Measurements from ENCODE around the gene LENEP. TPM values are rescaled to one million over a fixed set of nuclear protein-coding genes. Genes with fewer than 3 reads are reported as not detected.

The LENEP gene
- total RNA-seq, 1 experiment from 2014 or later, result 0.50 TPM

DNA sequence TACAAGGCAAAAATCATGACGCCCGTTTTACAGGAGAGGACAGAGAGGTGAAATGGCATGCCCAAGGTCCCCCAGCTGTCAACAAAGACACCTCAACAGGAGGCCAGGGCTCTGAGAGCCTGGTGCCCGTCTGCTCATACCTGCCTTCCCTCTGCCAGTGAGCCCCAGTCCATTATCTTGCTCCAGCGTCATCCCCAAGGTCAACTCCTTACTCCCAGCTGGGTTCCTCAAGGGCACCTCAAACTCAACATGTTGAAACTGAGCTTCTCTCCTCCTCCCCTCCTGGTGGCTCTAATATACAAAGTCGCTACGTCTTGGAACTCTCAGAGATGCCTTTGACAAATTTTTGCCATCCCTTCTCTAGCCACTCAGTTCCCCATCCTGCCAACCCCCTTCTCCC is 40.7 kb upstream of the LENEP start:
- no peak for DNase-seq
- ChIA-PET CTCF (interaction anchor here (0.9 to 1.0 kb wide), 2 partner anchors 8 to 9 kb away, joined by 3 read pairs; partner anchors contain the start of gene PYGO2), POLR2A (no interaction called here)
- peaks cover 16% of the 10 kb centered on the region for H3K4me1 Mint-ChIP-seq (ENCODE audit: low read depth, unreplicated experiment)
- no peaks in the 10 kb centered on the region for H3K36me3 ChIP-seq (ENCODE audit: control insufficient read depth, insufficient read depth, low read length)
- no peaks in the 10 kb centered on the region for H3K27me3 Mint-ChIP-seq (ENCODE audit: insufficient read depth, unreplicated experiment)
- H3K36me3 Mint-ChIP-seq (ENCODE audit: insufficient read depth, unreplicated experiment), result peaks cover 18% of the 10 kb centered on the region
- no TSS peak for BruUV-seq (replicated peaks)
- no peak for TF ChIP-seq CTCF (IDR thresholded peaks at IDR 0.05; ENCODE audit: insufficient read depth in 1 of 2, low read depth in 1 of 2, low read length in 1 of 2, severe bottlenecking in 1 of 2, unreplicated experiment in 1 of 2)
- H3K4me3 Mint-ChIP-seq (ENCODE audit: unreplicated experiment), result no peak overlapping the region
- peaks cover 10% of the 10 kb centered on the region for H3K4me1 ChIP-seq
- no peaks in the 10 kb centered on the region for H3K9me3 ChIP-seq
- H3K4me3 ChIP-seq (ENCODE audit: low read depth, low read length), result no peak overlapping the region
- H3K9me3 Mint-ChIP-seq (ENCODE audit: unreplicated experiment), result no peaks in the 10 kb centered on the region
- intact Hi-C loops (cut with micrococcal nuclease; ENCODE audit: unreplicated experiment), result no loop called here
- no peaks in the 10 kb centered on the region for H3K27me3 ChIP-seq (replicated peaks; ENCODE audit: control insufficient read depth, insufficient read depth, low read length)
- H3K27ac Mint-ChIP-seq (ENCODE audit: unreplicated experiment), result no peak overlapping the region

DNA sequence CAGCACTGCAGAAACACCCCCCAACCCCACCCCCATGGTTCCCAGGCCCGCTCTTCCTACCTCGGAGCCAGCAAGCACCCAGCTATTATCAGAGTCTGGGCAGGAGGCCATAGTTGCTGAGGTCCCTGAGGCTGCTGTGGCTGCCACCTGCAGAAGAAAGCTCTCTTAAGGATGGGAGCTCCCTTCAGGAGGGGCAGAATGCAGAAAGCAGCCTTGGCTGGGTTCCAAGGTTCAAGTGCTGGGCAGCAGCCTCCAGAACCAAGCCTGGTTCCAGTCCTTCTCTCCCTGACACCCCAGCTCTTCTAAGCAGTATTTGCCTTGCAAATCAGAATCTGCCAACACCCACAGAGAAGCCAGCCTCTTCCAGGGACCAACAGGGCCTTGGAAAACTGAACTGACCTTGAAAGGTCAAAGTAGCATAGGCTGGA is 39.8 kb upstream of the LENEP start:
- peaks cover 19% of the 10 kb centered on the region for H3K36me3 Mint-ChIP-seq (ENCODE audit: insufficient read depth, unreplicated experiment)
- no peaks in the 10 kb centered on the region for H3K27me3 Mint-ChIP-seq (ENCODE audit: insufficient read depth, unreplicated experiment)
- H3K27me3 ChIP-seq (replicated peaks; ENCODE audit: control insufficient read depth, insufficient read depth, low read length), result no peaks in the 10 kb centered on the region
- no peak overlapping the region for H3K4me3 Mint-ChIP-seq (ENCODE audit: unreplicated experiment)
- H3K4me1 Mint-ChIP-seq (ENCODE audit: low read depth, unreplicated experiment), result peaks cover 16% of the 10 kb centered on the region
- H3K4me1 ChIP-seq, result peaks cover 10% of the 10 kb centered on the region
- ChIA-PET POLR2A (no interaction called here), CTCF (interaction anchor here (0.8 kb wide), 1 partner anchor 30 kb away, joined by 3 read pairs; the partner anchor contains the start of gene FLAD1)
- H3K36me3 ChIP-seq (ENCODE audit: control insufficient read depth, insufficient read depth, low read length), result no peaks in the 10 kb centered on the region
- TF ChIP-seq CTCF (IDR thresholded peaks at IDR 0.05; ENCODE audit: insufficient read depth in 1 of 2, low read depth in 1 of 2, low read length in 1 of 2, severe bottlenecking in 1 of 2, unreplicated experiment in 1 of 2), result no peak
- intact Hi-C loops (cut with micrococcal nuclease; ENCODE audit: unreplicated experiment), result no loop called here
- H3K4me3 ChIP-seq (ENCODE audit: low read depth, low read length), result no peak overlapping the region
- H3K27ac Mint-ChIP-seq (ENCODE audit: unreplicated experiment), result no peak overlapping the region
- no peak for DNase-seq
- no peaks in the 10 kb centered on the region for H3K9me3 ChIP-seq
- H3K9me3 Mint-ChIP-seq (ENCODE audit: unreplicated experiment), result no peaks in the 10 kb centered on the region
- no TSS peak for BruUV-seq (replicated peaks)

DNA sequence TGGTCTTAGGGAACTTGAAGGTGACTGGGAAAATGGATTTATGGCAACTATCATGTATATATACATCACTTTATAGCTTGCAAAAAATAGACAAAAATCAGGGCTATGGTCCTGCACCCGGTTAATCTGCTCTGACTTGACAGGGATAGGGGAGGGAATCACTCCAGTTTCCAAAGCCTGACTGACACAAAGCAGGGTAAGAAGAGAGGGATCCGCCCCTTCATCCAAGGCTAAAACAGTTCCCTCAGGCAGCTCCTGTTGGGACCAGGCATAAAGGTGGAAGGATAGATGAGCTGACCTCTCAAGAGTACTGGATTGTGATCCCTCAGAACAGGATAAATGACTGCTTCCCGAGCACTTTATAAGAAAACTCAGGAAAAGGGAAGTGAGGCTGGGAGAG is 38.8 kb upstream of the LENEP start:
- ChIA-PET POLR2A (interaction anchor here (0.8 to 3.5 kb wide), 3 partner anchors 11 to 18 kb away, joined by 3 to 34 read pairs (median 19); partner anchors contain the start of gene PMVK), CTCF (no interaction called here)
- H3K9me3 Mint-ChIP-seq (ENCODE audit: unreplicated experiment), result no peaks in the 10 kb centered on the region
- peaks cover 16% of the 10 kb centered on the region for H3K4me1 Mint-ChIP-seq (ENCODE audit: low read depth, unreplicated experiment)
- no peak overlapping the region for H3K27ac Mint-ChIP-seq (ENCODE audit: unreplicated experiment)
- H3K36me3 ChIP-seq (ENCODE audit: control insufficient read depth, insufficient read depth, low read length), result peaks cover 1% of the 10 kb centered on the region
- no peaks in the 10 kb centered on the region for H3K27me3 Mint-ChIP-seq (ENCODE audit: insufficient read depth, unreplicated experiment)
- DNase-seq, result no peak
- peaks cover 22% of the 10 kb centered on the region for H3K36me3 Mint-ChIP-seq (ENCODE audit: insufficient read depth, unreplicated experiment)
- no peaks in the 10 kb centered on the region for H3K27me3 ChIP-seq (replicated peaks; ENCODE audit: control insufficient read depth, insufficient read depth, low read length)
- TF ChIP-seq CTCF (IDR thresholded peaks at IDR 0.05; ENCODE audit: insufficient read depth in 1 of 2, low read depth in 1 of 2, low read length in 1 of 2, severe bottlenecking in 1 of 2, unreplicated experiment in 1 of 2), result no peak
- H3K4me1 ChIP-seq, result peaks cover 10% of the 10 kb centered on the region
- H3K4me3 ChIP-seq (ENCODE audit: low read depth, low read length), result no peak overlapping the region
- H3K9me3 ChIP-seq, result no peaks in the 10 kb centered on the region
- H3K4me3 Mint-ChIP-seq (ENCODE audit: unreplicated experiment), result no peak overlapping the region
- intact Hi-C loops (cut with micrococcal nuclease; ENCODE audit: unreplicated experiment), result no loop called here
- BruUV-seq (replicated peaks), result no TSS peak

Measured in Caco-2 (cell line).